Activated CD8-positive, alpha-beta memory T cell treated with anti-CD3 and anti-CD28 coated beads, Interleukin-2, amount 50 U/mL, for 24 hours (primary cell): Measurements from ENCODE around the gene OR10AD1.
"Not testable (repeated sequence)": the region's sequence is repeated elsewhere in the genome, so short reads cannot be mapped to it uniquely, and the experiment has no call there.

Source experiments
- DNase-seq: peaks from one replicate; pipeline ENCODE4 v3.0.0-alpha.2; 2020; ENCODE audit errors: extremely low read depth

OR10AD1 gene

GRCh38 chr12:48160046-48160445, 43.0 kb downstream of the OR10AD1 start:
- no peak for DNase-seq

GRCh38 chr12:48157889-48158370, 45.2 kb downstream of the OR10AD1 start:
- no peak for DNase-seq

GRCh38 chr12:48157018-48157888, 45.8 kb downstream of the OR10AD1 start, which contains the start of gene ASB8:
ASB8 (minus strand) TSS chr12:48157515; CDS start chr12:48153496, 4,019 bp downstream.
- DNase-seq, result peak; percentile 97

GRCh38 chr12:48156652-48157017, 46.5 kb downstream of the OR10AD1 start:
- no peak for DNase-seq

GRCh38 chr12:48155786-48156185, 47.3 kb downstream of the OR10AD1 start:
- not testable (repeated sequence) for DNase-seq
